Psoas muscle (tissue), 8 donors: Measurements from ENCODE around the gene SNAPC4. TPM values are rescaled to one million over a fixed set of nuclear protein-coding genes. Genes with fewer than 3 reads are reported as not detected.
"Not testable (repeated sequence)": the region's sequence is repeated elsewhere in the genome, so short reads cannot be mapped to it uniquely, and the experiment has no call there.

Experiments used
- ATAC-seq, 4 donors: fragments of 200-7000 bp; cut with Tn5 transposase; one replicate each; pipeline ENCODE4 v1.9.1; 2020; ENCODE audit warnings: moderate library complexity in 3 of 4, mild to moderate bottlenecking in 2 of 4
- DNase-seq, 2 donors: peaks; one replicate each; pipeline ENCODE4 v3.0.0-alpha.2; 2020
- H3K27ac ChIP-seq: fragments of 200-600 bp; one replicate; pipeline ENCODE4 v1.8.0; 2022
- H3K27me3 ChIP-seq, 3 donors: fragments of 200-600 bp in 1 of 3; one replicate each; pipeline versions ENCODE4 v1.6.1 to v1.8.0; 2013 to 2022; ENCODE audit warnings: low read length in 2 of 3, mild to moderate bottlenecking in 2 of 3, moderate library complexity in 1 of 3; ENCODE audit not compliant: insufficient read depth in 3 of 3
- H3K36me3 ChIP-seq, 2 donors: fragments of 200-600 bp in 1 of 2; one replicate each; pipeline versions ENCODE4 v1.6.1 to v1.8.0; 2013 to 2022; ENCODE audit warnings: low read depth in 1 of 2, mild to moderate bottlenecking in 1 of 2, moderate library complexity in 1 of 2; ENCODE audit not compliant: insufficient read depth in 1 of 2
- H3K4me1 ChIP-seq: fragments of 200-600 bp; one replicate; pipeline ENCODE4 v1.8.0; 2022
- H3K4me3 ChIP-seq: fragments of 200-600 bp; one replicate; pipeline ENCODE4 v1.8.0; 2022; ENCODE audit warnings: mild to moderate bottlenecking
- H3K9me3 ChIP-seq: fragments of 200-600 bp; one replicate; pipeline ENCODE4 v1.8.0; 2022
- WGBS, 3 donors: extraction: QIAGEN DNeasy Blood & Tissue Kit; methylation state at CpG; one replicate each; pipeline versions ENCODE4 v1.1.6 to v1.1.7; 2013; 5-methylcytosine and 5-hydroxymethylcytosine counted together
- intact Hi-C, 2 donors: fragments of 100-400 bp; cut with DNase I; formaldehyde crosslinking; loops; one replicate each; pipeline versions ENCODE4 v1.11.0 to v1.14.2; 2022
- polyA plus RNA-seq, 3 donors: library from polyadenylated mRNA; stranded (reverse); fragments of 200-250 nt; gene quantifications; one replicate each; pipeline ENCODE4 v1.2.3, GENCODE V29; 2013
- total RNA-seq, 4 donors: library from RNA; stranded (reverse); fragmentation: NEBNext Ultra II Directional in 2 of 4; extraction: Animal tissue kit (Norgen Biotek cat#: 25700) in 2 of 4; gene quantifications; one replicate each; pipeline versions ENCODE4 v1.2.1 to v1.2.4, GENCODE V29; 2021 to 2023
- TF ChIP-seq, protein P1 (sequence below): fragments of 200-600 bp; IDR thresholded peaks from one replicate; pipeline ENCODE4 v1.8.0; 2022; ENCODE audit warnings: antibody characterized with exemption
- donor health status: healthy with polysubstance abuse.
- donor health status: DM: no; HTN: no; CAD: no; lungs with moderate emphysema.
- donor health status: Bipolar disorder and iron deficiency.
- donor health status: healthy.
- donor health status: DM: yes; HTN: yes; CAD: no.
- donor health status: DM: no; HTN: no; CAD: no.
- donor health status: DM: no; HTN: no; CAD: no.
- donor health status: DM: yes; HTN: yes; CAD: no.

Gene SNAPC4
- total and polyA plus RNA-seq, 7 donors, result 3.1 to 6.5 (median 4.6) TPM

- TF ChIP-seq, protein P1, sequence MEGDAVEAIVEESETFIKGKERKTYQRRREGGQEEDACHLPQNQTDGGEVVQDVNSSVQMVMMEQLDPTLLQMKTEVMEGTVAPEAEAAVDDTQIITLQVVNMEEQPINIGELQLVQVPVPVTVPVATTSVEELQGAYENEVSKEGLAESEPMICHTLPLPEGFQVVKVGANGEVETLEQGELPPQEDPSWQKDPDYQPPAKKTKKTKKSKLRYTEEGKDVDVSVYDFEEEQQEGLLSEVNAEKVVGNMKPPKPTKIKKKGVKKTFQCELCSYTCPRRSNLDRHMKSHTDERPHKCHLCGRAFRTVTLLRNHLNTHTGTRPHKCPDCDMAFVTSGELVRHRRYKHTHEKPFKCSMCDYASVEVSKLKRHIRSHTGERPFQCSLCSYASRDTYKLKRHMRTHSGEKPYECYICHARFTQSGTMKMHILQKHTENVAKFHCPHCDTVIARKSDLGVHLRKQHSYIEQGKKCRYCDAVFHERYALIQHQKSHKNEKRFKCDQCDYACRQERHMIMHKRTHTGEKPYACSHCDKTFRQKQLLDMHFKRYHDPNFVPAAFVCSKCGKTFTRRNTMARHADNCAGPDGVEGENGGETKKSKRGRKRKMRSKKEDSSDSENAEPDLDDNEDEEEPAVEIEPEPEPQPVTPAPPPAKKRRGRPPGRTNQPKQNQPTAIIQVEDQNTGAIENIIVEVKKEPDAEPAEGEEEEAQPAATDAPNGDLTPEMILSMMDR, result no peak
- WGBS, 3 donors, result 82 to 85% (median 82%) methylated on average over 16 of the region's 16 CpGs
- DNase-seq (no peak), ATAC-seq (no peak)
- H3K36me3 ChIP-seq, result no peaks in the 10 kb centered on the region
- intact Hi-C loops, result no loop called here
- H3K4me3 ChIP-seq, result no peak overlapping the region
- H3K27me3 ChIP-seq, result peaks cover 0 to 22% (median 2%) of the 10 kb centered on the region in 3 donors
- no peaks in the 10 kb centered on the region for H3K9me3 ChIP-seq
- H3K27ac ChIP-seq, result no peak overlapping the region
- H3K4me1 ChIP-seq, result no peaks in the 10 kb centered on the region
These were observed 47.3 kb downstream of the SNAPC4 start for GRCh38 chr9:136352682-136353081.

GRCh38 chr9:136351868-136352267 is 48.1 kb downstream of the SNAPC4 start:
- peaks cover 0 to 29% (median 2%) of the 10 kb centered on the region in 3 donors for H3K27me3 ChIP-seq
- intact Hi-C loops, H3K36me3 ChIP-seq, H3K4me3 ChIP-seq, H3K4me1 ChIP-seq, H3K27ac ChIP-seq, H3K9me3 ChIP-seq, ATAC-seq, DNase-seq: not testable (repeated sequence)
- 78 to 85% (median 82%) methylated on average over 13 to 21 of the region's 24 CpGs for WGBS, 3 donors

DNA sequence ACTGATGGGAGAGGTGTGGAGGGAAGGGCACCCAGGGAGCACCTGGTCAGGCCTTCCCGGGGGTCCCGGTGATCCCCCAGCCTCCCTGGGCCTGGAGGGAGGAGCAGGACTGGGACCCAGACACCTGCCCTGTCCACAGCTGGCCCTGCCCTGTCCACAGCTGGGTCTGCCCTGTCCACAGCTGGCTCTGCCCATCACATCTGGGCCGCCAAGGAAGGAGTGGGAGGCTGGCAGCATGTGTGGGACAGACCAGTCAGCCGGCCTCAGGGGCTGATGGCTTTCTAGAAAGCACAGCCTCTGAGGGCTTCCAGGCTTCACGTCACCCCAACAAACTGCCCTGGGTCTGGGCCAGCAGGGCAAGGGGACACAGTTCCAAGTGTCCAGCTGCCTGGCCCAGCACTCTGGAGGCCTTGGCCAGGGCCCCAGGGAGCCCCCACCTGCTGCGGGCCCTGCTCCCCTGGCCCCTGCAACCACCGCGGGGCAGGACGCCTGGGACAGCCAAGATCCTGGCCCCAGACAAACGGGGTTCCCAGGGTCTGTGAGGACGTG is 48.6 kb downstream of the SNAPC4 start:
- ATAC-seq, result no peak
- Histone ChIP-seq H3K4me1 (no peaks in the 10 kb centered on the region), H3K9me3 (no peaks in the 10 kb centered on the region), H3K4me3 (no peak overlapping the region), H3K27me3 (peaks cover 0 to 33% (median 2%) of the 10 kb centered on the region in 3 donors), H3K27ac (no peak overlapping the region), H3K36me3 (no peaks in the 10 kb centered on the region)
- TF ChIP-seq, protein P1, result no peak
- 36 to 58% (median 41%) methylated on average over 11 of the region's 11 CpGs for WGBS, 3 donors
- intact Hi-C loops, result no loop called here
- no peak for DNase-seq

Other genes starting within 250 kb of the SNAPC4 start
- gene LHX3, start 195.0 kb downstream of the SNAPC4 start, total RNA-seq, result not detected
- gene LHX3, start 195.0 kb downstream of the SNAPC4 start, polyA plus RNA-seq, result not detected
- 1 to 10 TPM; 3.8 to 6.7 (median 5.4) TPM for gene QSOX2, start 154.4 kb downstream of the SNAPC4 start, total RNA-seq
- gene QSOX2, start 154.4 kb downstream of the SNAPC4 start, polyA plus RNA-seq, result 1 to 10 TPM; 3.6 to 7.5 (median 5.6) TPM
- gene CCDC187, start 96.1 kb downstream of the SNAPC4 start, total RNA-seq, result not detected
- gene CCDC187, start 96.1 kb downstream of the SNAPC4 start, polyA plus RNA-seq, result not detected
- 1 to 10 TPM; 1.3 to 2.3 (median 1.7) TPM for gene GPSM1, start 72.6 kb downstream of the SNAPC4 start, total RNA-seq
- gene GPSM1, start 72.6 kb downstream of the SNAPC4 start, polyA plus RNA-seq, result under 1 TPM; 0.34 to 0.96 (median 0.52) TPM
- 10 to 100 TPM in 3 of 4 donors, 1 to 10 TPM in 1; 8.2 to 29.6 (median 21.1) TPM for gene DNLZ, start 36.4 kb downstream of the SNAPC4 start, total RNA-seq
- gene DNLZ, start 36.4 kb downstream of the SNAPC4 start, polyA plus RNA-seq, result 10 to 100 TPM; 18.5 to 40.7 (median 18.7) TPM
- 1 to 10 TPM in 1 of 4 donors, under 1 TPM in 3; 0.26 to 1.1 (median 0.71) TPM for gene CARD9, start 26.5 kb downstream of the SNAPC4 start, total RNA-seq
- under 1 TPM; 0.39 to 0.56 (median 0.51) TPM for gene CARD9, start 26.5 kb downstream of the SNAPC4 start, polyA plus RNA-seq
- gene ENTR1, start 10.4 kb upstream of the SNAPC4 start, total RNA-seq, result 10 to 100 TPM; 16.0 to 39.0 (median 32.3) TPM
- gene ENTR1, start 10.4 kb upstream of the SNAPC4 start, polyA plus RNA-seq, result 10 to 100 TPM; 24.6 to 53.0 (median 45.4) TPM
- 10 to 100 TPM; 52.4 to 68.7 (median 60.6) TPM for gene PMPCA, start 10.5 kb upstream of the SNAPC4 start, total RNA-seq
- gene PMPCA, start 10.5 kb upstream of the SNAPC4 start, polyA plus RNA-seq, result 100 to 1,000 TPM in 1 of 3 donors, 10 to 100 TPM in 2; 42.4 to 116 (median 97.5) TPM
- 1 to 10 TPM; 4.9 to 9.6 (median 7.4) TPM for gene INPP5E, start 39.7 kb upstream of the SNAPC4 start, total RNA-seq
- 1 to 10 TPM; 4.7 to 5.3 (median 4.8) TPM for gene INPP5E, start 39.7 kb upstream of the SNAPC4 start, polyA plus RNA-seq
- 10 to 100 TPM; 31.5 to 40.0 (median 37.0) TPM for gene SEC16A, start 82.9 kb upstream of the SNAPC4 start, total RNA-seq
- gene SEC16A, start 82.9 kb upstream of the SNAPC4 start, polyA plus RNA-seq, result 10 to 100 TPM; 22.3 to 27.6 (median 26.1) TPM
- 10 to 100 TPM in 3 of 4 donors, 1 to 10 TPM in 1; 8.7 to 15.4 (median 12.3) TPM for gene NOTCH1, start 145.9 kb upstream of the SNAPC4 start, total RNA-seq
- gene NOTCH1, start 145.9 kb upstream of the SNAPC4 start, polyA plus RNA-seq, result 1 to 10 TPM; 1.8 to 3.8 (median 2.9) TPM